Activated CD4-positive, alpha-beta memory T cell treated with anti-CD3 and anti-CD28 coated beads for 36 hours (primary cell): ENCODE measurements around the gene GRHL3. TPM values are rescaled to one million over a fixed set of nuclear protein-coding genes. Genes with fewer than 3 reads are reported as not detected.
"Not testable (repeated sequence)": the region's sequence is repeated elsewhere in the genome, so short reads cannot be mapped to it uniquely, and the experiment has no call there.

Experiments
- CTCF ChIA-PET: fragments of 350-600 bp; sonication (Branson Sonifier 250); formaldehyde crosslinking; loops from one replicate; lab custom pipeline; 2021; ENCODE audit warnings: antibody characterized with exemption, inconsistent platforms; lab: Charles Lee
- POLR2A ChIA-PET: fragments of 350-600 bp; sonication (Branson Sonifier 250); formaldehyde crosslinking; loops from one replicate; lab custom pipeline; 2021; ENCODE audit warnings: antibody characterized with exemption; lab: Charles Lee
- DNase-seq: peaks from one replicate; pipeline ENCODE4 v3.0.0-alpha.2; 2020
- H3K27ac Mint-ChIP-seq: one replicate; pipeline ENCODE4 v1.8.0; 2021; ENCODE audit warnings: mixed read lengths
- H3K27me3 Mint-ChIP-seq: one replicate; pipeline ENCODE4 v1.8.0; 2021; ENCODE audit warnings: mixed read lengths
- H3K36me3 Mint-ChIP-seq: one replicate; pipeline ENCODE4 v1.8.0; 2021; ENCODE audit warnings: mixed read lengths
- H3K4me1 Mint-ChIP-seq: one replicate; pipeline ENCODE4 v1.8.0; 2021; ENCODE audit warnings: low read depth, mixed read lengths
- H3K4me3 Mint-ChIP-seq: one replicate; pipeline ENCODE4 v1.8.0; 2021; ENCODE audit warnings: mild to moderate bottlenecking, mixed read lengths
- H3K9me3 Mint-ChIP-seq: one replicate; pipeline ENCODE4 v1.8.0; 2021; ENCODE audit warnings: mixed read lengths
- intact Hi-C: fragments of 100-400 bp; cut with micrococcal nuclease; formaldehyde crosslinking; loops from one replicate; pipeline ENCODE4 v1.15.1; 2023
- total RNA-seq, 2 experiments: library from RNA; stranded (reverse); gene quantifications; one replicate each; pipeline ENCODE4 v1.2.3, GENCODE V29; 2021

GRHL3 gene
- not detected for total RNA-seq

GRCh38 chr1:24319312-24319863 is at the start of gene GRHL3:
Gene GRHL3 (plus strand): TSS chr1:24319357. CDS start chr1:24319552, 195 bp downstream.
- DNase-seq: peak; percentile 28
- Mint-ChIP-seq H3K9me3 (no peaks in the 10 kb centered on the region), H3K4me3 (no peak within 1 kb of the TSS), H3K36me3 (no peaks in the 10 kb centered on the region), H3K27ac (no peak within 1 kb of the TSS), H3K27me3 (peaks cover 59% of the 10 kb centered on the region), H3K4me1 (peaks cover 37% of the 10 kb centered on the region)
- POLR2A ChIA-PET: no interaction called here
- CTCF ChIA-PET: interaction anchor here (1.7 to 4.8 kb wide), 2 partner anchors 73 to 121 kb away, joined by 7 to 64 read pairs; no protein-coding TSS in a partner anchor
- intact Hi-C loops: no loop called here

GRCh38 chr1:24274203-24275103 is 44.7 kb upstream of the GRHL3 start:
- Mint-ChIP-seq H3K9me3 (peaks cover 14% of the 10 kb centered on the region), H3K27me3 (peaks cover 45% of the 10 kb centered on the region)
- CTCF ChIA-PET: interaction anchor here (1.3 kb wide), 1 partner anchor 110 kb away, joined by 5 read pairs; no protein-coding TSS in a partner anchor
- H3K36me3 Mint-ChIP-seq, POLR2A ChIA-PET, H3K4me3 Mint-ChIP-seq, DNase-seq, H3K27ac Mint-ChIP-seq, H3K4me1 Mint-ChIP-seq: not testable (repeated sequence)
- intact Hi-C loops: loop anchor here (5.0 kb wide), 1 partner anchor 93 kb away; no protein-coding TSS in a partner anchor

- ChIA-PET CTCF (interaction anchor here (1.3 to 3.0 kb wide), 2 partner anchors 74 to 110 kb away, joined by 5 to 10 read pairs; no protein-coding TSS in a partner anchor), POLR2A (no interaction called here)
- peaks cover 10% of the 10 kb centered on the region for H3K9me3 Mint-ChIP-seq
- no peak overlapping the region for H3K27ac Mint-ChIP-seq
- peaks cover 9% of the 10 kb centered on the region for H3K4me1 Mint-ChIP-seq
- peaks cover 4% of the 10 kb centered on the region for H3K36me3 Mint-ChIP-seq
- H3K4me3 Mint-ChIP-seq: no peak overlapping the region
- intact Hi-C loops: loop anchor here (5.0 kb wide), 1 partner anchor 92 kb away; no protein-coding TSS in a partner anchor
- peaks cover 43% of the 10 kb centered on the region for H3K27me3 Mint-ChIP-seq
- no peak for DNase-seq
Observed at GRCh38 chr1:24275104-24275410, 44.1 kb upstream of the GRHL3 start.

GRCh38 chr1:24275510-24275909 is 43.6 kb upstream of the GRHL3 start:
- peaks cover 9% of the 10 kb centered on the region for H3K4me1 Mint-ChIP-seq
- ChIA-PET CTCF (interaction anchor here (1.3 to 3.0 kb wide), 2 partner anchors 74 to 109 kb away, joined by 5 to 10 read pairs; no protein-coding TSS in a partner anchor), POLR2A (no interaction called here)
- no peak for DNase-seq
- intact Hi-C loops: loop anchor here (5.0 kb wide), 1 partner anchor 92 kb away; no protein-coding TSS in a partner anchor
- H3K27ac Mint-ChIP-seq: no peak overlapping the region
- H3K4me3 Mint-ChIP-seq: no peak overlapping the region
- peaks cover 10% of the 10 kb centered on the region for H3K9me3 Mint-ChIP-seq
- H3K27me3 Mint-ChIP-seq: peaks cover 40% of the 10 kb centered on the region
- peaks cover 4% of the 10 kb centered on the region for H3K36me3 Mint-ChIP-seq

GRCh38 chr1:24276791-24277190 is 42.4 kb upstream of the GRHL3 start:
- ChIA-PET POLR2A (no interaction called here), CTCF (interaction anchor here (1.4 to 3.0 kb wide), 3 partner anchors 75 to 115 kb away, joined by 8 to 13 read pairs (median 10); no protein-coding TSS in a partner anchor)
- Mint-ChIP-seq H3K27me3 (peaks cover 28% of the 10 kb centered on the region), H3K9me3 (peaks cover 10% of the 10 kb centered on the region), H3K4me3 (no peak overlapping the region), H3K36me3 (peaks cover 4% of the 10 kb centered on the region), H3K4me1 (peaks cover 9% of the 10 kb centered on the region), H3K27ac (no peak overlapping the region)
- DNase-seq: no peak
- intact Hi-C loops: loop anchor here (1.0 to 5.0 kb wide), 2 partner anchors 33 to 91 kb away; no protein-coding TSS in a partner anchor

GRCh38 chr1:24277420-24278169 is 41.6 kb upstream of the GRHL3 start:
- CTCF ChIA-PET: interaction anchor here (1.4 to 3.0 kb wide), 4 partner anchors 76 to 115 kb away, joined by 3 to 13 read pairs (median 9); no protein-coding TSS in a partner anchor
- Mint-ChIP-seq H3K9me3 (peaks cover 7% of the 10 kb centered on the region), H3K27me3 (peaks cover 20% of the 10 kb centered on the region), H3K36me3 (peaks cover 3% of the 10 kb centered on the region), H3K27ac (peak overlapping the region; percentile 20), H3K4me3 (no peak overlapping the region), H3K4me1 (peaks cover 9% of the 10 kb centered on the region)
- POLR2A ChIA-PET: no interaction called here
- intact Hi-C loops: loop anchor here (1.0 to 5.0 kb wide), 2 partner anchors 32 to 90 kb away; no protein-coding TSS in a partner anchor
- peak; percentile 40 for DNase-seq

GRCh38 chr1:24278726-24279125 is 40.4 kb upstream of the GRHL3 start:
- Mint-ChIP-seq H3K4me3 (no peak overlapping the region), H3K27ac (no peak overlapping the region), H3K4me1 (peaks cover 9% of the 10 kb centered on the region), H3K36me3 (no peaks in the 10 kb centered on the region), H3K9me3 (no peaks in the 10 kb centered on the region), H3K27me3 (peaks cover 11% of the 10 kb centered on the region)
- no peak for DNase-seq
- CTCF ChIA-PET: interaction anchor here (2.2 kb wide), 1 partner anchor 113 kb away, joined by 13 read pairs; no protein-coding TSS in a partner anchor
- intact Hi-C loops: loop anchor here (5.0 kb wide), 1 partner anchor 89 kb away; no protein-coding TSS in a partner anchor
- POLR2A ChIA-PET: no interaction called here

- Mint-ChIP-seq H3K36me3 (no peaks in the 10 kb centered on the region), H3K27ac (no peak overlapping the region), H3K4me1 (peaks cover 9% of the 10 kb centered on the region), H3K4me3 (no peak overlapping the region), H3K27me3 (peaks cover 5% of the 10 kb centered on the region), H3K9me3 (no peaks in the 10 kb centered on the region)
- ChIA-PET CTCF (no interaction called here), POLR2A (no interaction called here)
- DNase-seq: no peak
- intact Hi-C loops: loop anchor here (5.0 kb wide), 1 partner anchor 88 kb away; no protein-coding TSS in a partner anchor
Observed at GRCh38 chr1:24279590-24280232, 39.4 kb upstream of the GRHL3 start.

GRCh38 chr1:24281591-24281990 is 37.6 kb upstream of the GRHL3 start:
- POLR2A ChIA-PET: no interaction called here
- Mint-ChIP-seq H3K4me1 (peaks cover 9% of the 10 kb centered on the region), H3K9me3 (no peaks in the 10 kb centered on the region), H3K4me3 (no peak overlapping the region), H3K36me3 (no peaks in the 10 kb centered on the region), H3K27me3 (peaks cover 2% of the 10 kb centered on the region), H3K27ac (no peak overlapping the region)
- CTCF ChIA-PET: interaction anchor here (0.6 to 1.1 kb wide), 3 partner anchors 83 to 416 kb away, joined by 3 read pairs; no protein-coding TSS in a partner anchor
- intact Hi-C loops: no loop called here
- DNase-seq: no peak

- H3K9me3 Mint-ChIP-seq: no peaks in the 10 kb centered on the region
- ChIA-PET POLR2A (no interaction called here), CTCF (no interaction called here)
- no peak overlapping the region for H3K4me3 Mint-ChIP-seq
- intact Hi-C loops: no loop called here
- no peaks in the 10 kb centered on the region for H3K27me3 Mint-ChIP-seq
- peaks cover 4% of the 10 kb centered on the region for H3K4me1 Mint-ChIP-seq
- H3K36me3 Mint-ChIP-seq: no peaks in the 10 kb centered on the region
- no peak overlapping the region for H3K27ac Mint-ChIP-seq
- DNase-seq: no peak
Observed at GRCh38 chr1:24282491-24282890, 36.7 kb upstream of the GRHL3 start.
